ENCODE data around the gene CNGA4. TPM values are rescaled to one million over a fixed set of nuclear protein-coding genes. Genes with fewer than 3 reads are reported as not detected.

The CNGA4 gene
- total RNA-seq, 1 donor from 2014 or later: not detected

- no peaks in the 10 kb centered on the region for H3K4me1 ChIP-seq
- H3K9me3 ChIP-seq (ENCODE audit: low read depth): no peaks in the 10 kb centered on the region
- H3K27me3 ChIP-seq: no peaks in the 10 kb centered on the region
- no peak overlapping the region for H3K9ac ChIP-seq
- Mint-ChIP-seq H3K9me3 (no peaks in the 10 kb centered on the region), H3K27ac (no peak overlapping the region), H3K27me3 (ENCODE audit: insufficient read depth, low read depth) (no peaks in the 10 kb centered on the region), H3K36me3 (peaks cover 7% of the 10 kb centered on the region), H3K4me1 (no peaks in the 10 kb centered on the region), H3K4me3 (no peak overlapping the region)
- H3K36me3 ChIP-seq: no peaks in the 10 kb centered on the region
- no peak overlapping the region for H2AFZ ChIP-seq (replicated peaks)
- H3K4me2 ChIP-seq: no peak overlapping the region
- no peak for TF ChIP-seq EZH2phosphoT487 (IDR thresholded peaks at IDR 0.05)
- no peak for TF ChIP-seq EZH2 (IDR thresholded peaks at IDR 0.05)
- no peak for TF ChIP-seq CTCF (IDR thresholded peaks at IDR 0.05)
- H3K4me3 ChIP-seq: no peak overlapping the region
- H3K27ac ChIP-seq: no peak overlapping the region
- no peaks in the 10 kb centered on the region for H3F3A ChIP-seq (ENCODE audit: low read depth)
- peaks cover 17% of the 10 kb centered on the region for H4K20me1 ChIP-seq (ENCODE audit: low read depth)
- DNase-seq (ENCODE audit: low spot score): no peak
- H3K79me2 ChIP-seq (ENCODE audit: low read depth): peaks cover 48% of the 10 kb centered on the region
Observed at GRCh38 chr11:6223854-6224253, 15.0 kb upstream of the CNGA4 start.

GRCh38 chr11:6224421-6224820, 14.5 kb upstream of the CNGA4 start:
- Histone ChIP-seq H3K79me2 (ENCODE audit: low read depth) (peaks cover 53% of the 10 kb centered on the region), H3K36me3 (no peaks in the 10 kb centered on the region), H3K27me3 (no peaks in the 10 kb centered on the region), H3F3A (ENCODE audit: low read depth) (no peaks in the 10 kb centered on the region), H3K4me2 (no peak overlapping the region), H3K4me1 (no peaks in the 10 kb centered on the region), H2AFZ (replicated peaks) (no peak overlapping the region), H3K9ac (no peak overlapping the region), H4K20me1 (ENCODE audit: low read depth) (peaks cover 23% of the 10 kb centered on the region), H3K4me3 (no peak overlapping the region), H3K27ac (no peak overlapping the region), H3K9me3 (ENCODE audit: low read depth) (no peaks in the 10 kb centered on the region)
- Mint-ChIP-seq H3K9me3 (no peaks in the 10 kb centered on the region), H3K27ac (no peak overlapping the region), H3K4me1 (no peaks in the 10 kb centered on the region), H3K4me3 (no peak overlapping the region), H3K27me3 (ENCODE audit: insufficient read depth, low read depth) (no peaks in the 10 kb centered on the region), H3K36me3 (peaks cover 7% of the 10 kb centered on the region)
- DNase-seq (ENCODE audit: low spot score): no peak
- TF ChIP-seq EZH2 (IDR thresholded peaks at IDR 0.05) (no peak), CTCF (IDR thresholded peaks at IDR 0.05) (no peak), EZH2phosphoT487 (IDR thresholded peaks at IDR 0.05) (no peak)

GRCh38 chr11:6225024-6225423, 13.9 kb upstream of the CNGA4 start:
- no peak overlapping the region for H3K9ac ChIP-seq
- no peak for TF ChIP-seq CTCF (IDR thresholded peaks at IDR 0.05)
- no peak for TF ChIP-seq EZH2 (IDR thresholded peaks at IDR 0.05)
- no peak for TF ChIP-seq EZH2phosphoT487 (IDR thresholded peaks at IDR 0.05)
- peaks cover 59% of the 10 kb centered on the region for H3K79me2 ChIP-seq (ENCODE audit: low read depth)
- H2AFZ ChIP-seq (replicated peaks): no peak overlapping the region
- no peaks in the 10 kb centered on the region for H3K36me3 ChIP-seq
- peaks cover 27% of the 10 kb centered on the region for H4K20me1 ChIP-seq (ENCODE audit: low read depth)
- H3K4me2 ChIP-seq: no peak overlapping the region
- H3K4me1 ChIP-seq: no peaks in the 10 kb centered on the region
- Mint-ChIP-seq H3K9me3 (no peaks in the 10 kb centered on the region), H3K4me1 (no peaks in the 10 kb centered on the region), H3K36me3 (peaks cover 7% of the 10 kb centered on the region), H3K27me3 (ENCODE audit: insufficient read depth, low read depth) (no peaks in the 10 kb centered on the region), H3K4me3 (no peak overlapping the region), H3K27ac (no peak overlapping the region)
- no peak overlapping the region for H3K27ac ChIP-seq
- no peaks in the 10 kb centered on the region for H3K9me3 ChIP-seq (ENCODE audit: low read depth)
- DNase-seq (ENCODE audit: low spot score): no peak
- H3F3A ChIP-seq (ENCODE audit: low read depth): no peaks in the 10 kb centered on the region
- no peaks in the 10 kb centered on the region for H3K27me3 ChIP-seq
- no peak overlapping the region for H3K4me3 ChIP-seq

Data from neural progenitor cell (in vitro differentiated cells).